Measurements from ENCODE around the gene NGLY1.

NGLY1 gene

GRCh38 chr3:25679642-25680302 lies 103.5 kb downstream of the NGLY1 start:
- Mint-ChIP-seq H3K4me3 (no peak overlapping the region), H3K36me3 (no peaks in the 10 kb centered on the region), H3K9me3 (no peaks in the 10 kb centered on the region), H3K4me1 (no peaks in the 10 kb centered on the region), H3K27ac (no peak overlapping the region), H3K27me3 (no peaks in the 10 kb centered on the region)
- no peak for ATAC-seq (ENCODE audit: low read depth)
- DNase-seq (ENCODE audit: low spot score in 2 of 2), result no peak

GRCh38 chr3:25679166-25679565 lies 104.1 kb downstream of the NGLY1 start:
- ATAC-seq (ENCODE audit: low read depth) (no peak), DNase-seq (ENCODE audit: low spot score in 2 of 2) (no peak)
- H3K36me3 Mint-ChIP-seq, result no peaks in the 10 kb centered on the region
- H3K27ac Mint-ChIP-seq, result no peak overlapping the region
- H3K4me3 Mint-ChIP-seq, result no peak overlapping the region
- no peaks in the 10 kb centered on the region for H3K9me3 Mint-ChIP-seq
- H3K4me1 Mint-ChIP-seq, result no peaks in the 10 kb centered on the region
- H3K27me3 Mint-ChIP-seq, result no peaks in the 10 kb centered on the region

- Mint-ChIP-seq H3K27me3 (no peaks in the 10 kb centered on the region), H3K9me3 (no peaks in the 10 kb centered on the region), H3K4me3 (no peak overlapping the region), H3K4me1 (no peaks in the 10 kb centered on the region), H3K36me3 (no peaks in the 10 kb centered on the region), H3K27ac (no peak overlapping the region)
- DNase-seq (ENCODE audit: low spot score in 2 of 2) (no peak), ATAC-seq (ENCODE audit: low read depth) (no peak)
Observed at GRCh38 chr3:25678581-25678980, 104.7 kb downstream of the NGLY1 start.

GRCh38 chr3:25677121-25677520 lies 106.1 kb downstream of the NGLY1 start:
- no peaks in the 10 kb centered on the region for H3K27me3 Mint-ChIP-seq
- ATAC-seq (ENCODE audit: low read depth), result no peak
- H3K4me1 Mint-ChIP-seq, result no peaks in the 10 kb centered on the region
- H3K4me3 Mint-ChIP-seq, result no peak overlapping the region
- H3K36me3 Mint-ChIP-seq, result no peaks in the 10 kb centered on the region
- no peak overlapping the region for H3K27ac Mint-ChIP-seq
- H3K9me3 Mint-ChIP-seq, result peaks cover 1% of the 10 kb centered on the region
- DNase-seq (ENCODE audit: low spot score in 2 of 2), result no peak

- no peak overlapping the region for H3K27ac Mint-ChIP-seq
Observed at GRCh38 chr3:25674670-25675069, 108.6 kb downstream of the NGLY1 start.

GRCh38 chr3:25673738-25674298 lies 109.4 kb downstream of the NGLY1 start:
- Mint-ChIP-seq H3K4me1 (no peaks in the 10 kb centered on the region), H3K9me3 (peaks cover 1% of the 10 kb centered on the region), H3K36me3 (no peaks in the 10 kb centered on the region), H3K4me3 (no peak overlapping the region), H3K27me3 (no peaks in the 10 kb centered on the region), H3K27ac (no peak overlapping the region)
- ATAC-seq (ENCODE audit: low read depth) (no peak), DNase-seq (ENCODE audit: low spot score in 2 of 2) (no peak)

More at GRCh38 chr3:25674670-25675069, 108.6 kb downstream of the NGLY1 start:
- Mint-ChIP-seq H3K4me3 (no peak overlapping the region), H3K9me3 (peaks cover 1% of the 10 kb centered on the region), H3K27me3 (no peaks in the 10 kb centered on the region), H3K36me3 (no peaks in the 10 kb centered on the region), H3K4me1 (no peaks in the 10 kb centered on the region)
- DNase-seq (ENCODE audit: low spot score in 2 of 2) (no peak), ATAC-seq (ENCODE audit: low read depth) (no peak)
